Measurements from ENCODE around the gene HUS1.
"Not testable (repeated sequence)": the region's sequence is repeated elsewhere in the genome, so short reads cannot be mapped to it uniquely, and the experiment has no call there.

The HUS1 gene

GRCh38 chr7:47924266-47924665 is 55.1 kb downstream of the HUS1 start:
- Mint-ChIP-seq H3K27me3 (no peaks in the 10 kb centered on the region), H3K36me3 (ENCODE audit: insufficient read depth) (no peaks in the 10 kb centered on the region), H3K27ac (ENCODE audit: low read depth) (no peak overlapping the region), H3K4me1 (no peaks in the 10 kb centered on the region), H3K4me3 (no peak overlapping the region), H3K9me3 (no peaks in the 10 kb centered on the region)
- DNase-seq (ENCODE audit: low spot score in 2 of 2) = no peak
- ATAC-seq (replicated peaks; ENCODE audit: extremely low read depth, poor library complexity, severe bottlenecking) = no peak

- H3K4me3 Mint-ChIP-seq; H3K27ac Mint-ChIP-seq (ENCODE audit: low read depth); H3K36me3 Mint-ChIP-seq (ENCODE audit: insufficient read depth); H3K4me1 Mint-ChIP-seq; ATAC-seq (replicated peaks; ENCODE audit: extremely low read depth, poor library complexity, severe bottlenecking); H3K9me3 Mint-ChIP-seq; DNase-seq (ENCODE audit: low spot score in 2 of 2); H3K27me3 Mint-ChIP-seq: not testable (repeated sequence)
Observed at GRCh38 chr7:47923081-47923875, 56.1 kb downstream of the HUS1 start.

GRCh38 chr7:47916514-47916913 is 62.9 kb downstream of the HUS1 start:
- ATAC-seq (replicated peaks; ENCODE audit: extremely low read depth, poor library complexity, severe bottlenecking); H3K36me3 Mint-ChIP-seq (ENCODE audit: insufficient read depth); DNase-seq (ENCODE audit: low spot score in 2 of 2); H3K4me1 Mint-ChIP-seq; H3K9me3 Mint-ChIP-seq; H3K4me3 Mint-ChIP-seq; H3K27ac Mint-ChIP-seq (ENCODE audit: low read depth): not testable (repeated sequence)
- peaks cover 25% of the 10 kb centered on the region for H3K27me3 Mint-ChIP-seq

- no peak for DNase-seq (ENCODE audit: low spot score in 2 of 2)
- Mint-ChIP-seq H3K27ac (ENCODE audit: low read depth) (no peak overlapping the region), H3K4me3 (no peak overlapping the region), H3K27me3 (peaks cover 29% of the 10 kb centered on the region), H3K9me3 (no peaks in the 10 kb centered on the region), H3K4me1 (no peaks in the 10 kb centered on the region), H3K36me3 (ENCODE audit: insufficient read depth) (no peaks in the 10 kb centered on the region)
- no peak for ATAC-seq (replicated peaks; ENCODE audit: extremely low read depth, poor library complexity, severe bottlenecking)
Observed at GRCh38 chr7:47915616-47915976, 63.8 kb downstream of the HUS1 start.

- Mint-ChIP-seq H3K27me3 (peaks cover 29% of the 10 kb centered on the region), H3K9me3 (no peaks in the 10 kb centered on the region), H3K4me1 (no peaks in the 10 kb centered on the region), H3K4me3 (no peak overlapping the region), H3K36me3 (ENCODE audit: insufficient read depth) (no peaks in the 10 kb centered on the region), H3K27ac (ENCODE audit: low read depth) (no peak overlapping the region)
- no peak for ATAC-seq (replicated peaks; ENCODE audit: extremely low read depth, poor library complexity, severe bottlenecking)
- DNase-seq (ENCODE audit: low spot score in 2 of 2) = no peak
Observed at GRCh38 chr7:47914717-47915615, 64.4 kb downstream of the HUS1 start.
